HEK293 (cell line): ENCODE data around the gene FOLR1.

Experiments
- ZBTB48 ChIP-seq: fragments of 450-650 bp; formaldehyde crosslinking; IDR thresholded peaks from 2 replicates; pipeline ENCODE4 v1.5.1; 2016; ENCODE audit warnings: missing biosample characterization, missing genetic modification characterization
- ZBTB8A ChIP-seq: fragments of 450-650 bp; formaldehyde crosslinking; IDR thresholded peaks from 2 replicates; pipeline ENCODE4 v1.5.1; 2016; ENCODE audit warnings: missing biosample characterization, missing genetic modification characterization
- ZNF175 ChIP-seq: fragments of 450-650 bp; formaldehyde crosslinking; IDR thresholded peaks from 2 replicates; pipeline ENCODE4 v1.5.1; 2016; ENCODE audit warnings: missing biosample characterization, missing genetic modification characterization
- ZNF24 ChIP-seq: fragments of 450-650 bp; formaldehyde crosslinking; IDR thresholded peaks from 2 replicates; pipeline ENCODE4 v1.5.1; 2016; ENCODE audit warnings: missing biosample characterization, missing genetic modification characterization
- TF ChIP-seq, protein P1 (sequence below): fragments of 450-650 bp; formaldehyde crosslinking; IDR thresholded peaks from 2 replicates; pipeline ENCODE4 v1.5.1; 2016; ENCODE audit warnings: missing biosample characterization, missing genetic modification characterization, borderline replicate concordance
- TF ChIP-seq, protein P2 (sequence below): fragments of 450-650 bp; formaldehyde crosslinking; IDR thresholded peaks from 2 replicates; pipeline ENCODE4 v1.5.1; 2016; ENCODE audit warnings: missing biosample characterization, missing genetic modification characterization
- TF ChIP-seq, protein P3 (sequence below): fragments of 450-650 bp; formaldehyde crosslinking; IDR thresholded peaks from 2 replicates; pipeline ENCODE4 v1.5.1; 2016; ENCODE audit warnings: missing biosample characterization, missing genetic modification characterization

DNA sequence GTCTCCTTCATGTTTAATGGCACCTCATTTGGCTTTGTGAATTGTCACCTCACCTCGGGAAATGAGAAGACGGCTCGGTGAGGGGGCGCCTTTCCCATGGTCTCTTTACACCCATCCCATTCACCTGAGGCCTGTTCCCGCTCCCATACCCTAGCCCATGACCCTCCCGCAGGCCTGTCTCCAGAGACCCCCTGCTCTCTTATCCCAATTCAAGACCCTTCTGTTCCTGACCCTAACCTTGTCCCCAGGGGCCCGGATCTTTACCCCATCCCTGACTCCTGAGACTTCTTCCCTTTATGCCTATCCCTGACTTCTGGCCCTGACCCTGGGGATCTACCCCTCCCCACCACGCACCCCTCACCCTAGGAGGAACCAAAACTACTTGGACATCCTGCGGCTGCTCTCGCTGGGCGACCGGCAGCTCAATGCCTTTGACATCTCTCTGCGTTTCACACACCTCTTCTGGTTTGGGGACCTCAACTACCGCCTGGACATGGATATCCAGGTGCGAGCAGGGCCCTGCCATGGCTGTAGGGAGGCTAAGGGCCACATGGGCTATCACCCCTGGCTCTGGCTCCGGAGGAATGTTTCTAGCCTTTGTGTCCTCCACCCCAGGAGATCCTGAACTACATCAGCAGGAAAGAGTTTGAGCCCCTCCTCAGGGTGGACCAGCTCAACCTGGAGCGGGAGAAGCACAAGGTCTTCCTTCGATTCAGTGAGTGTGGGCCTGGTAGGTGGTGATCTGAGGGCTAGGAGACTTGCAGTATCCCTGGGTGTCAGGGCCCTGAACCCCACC is 40.5 kb downstream of the FOLR1 start:
- TF ChIP-seq ZBTB48 (tag by site-specific recombination) (no peak), ZBTB8A (tag by site-specific recombination) (no peak), ZNF175 (no peak), ZNF24 (no peak)
- TF ChIP-seq, protein P1, sequence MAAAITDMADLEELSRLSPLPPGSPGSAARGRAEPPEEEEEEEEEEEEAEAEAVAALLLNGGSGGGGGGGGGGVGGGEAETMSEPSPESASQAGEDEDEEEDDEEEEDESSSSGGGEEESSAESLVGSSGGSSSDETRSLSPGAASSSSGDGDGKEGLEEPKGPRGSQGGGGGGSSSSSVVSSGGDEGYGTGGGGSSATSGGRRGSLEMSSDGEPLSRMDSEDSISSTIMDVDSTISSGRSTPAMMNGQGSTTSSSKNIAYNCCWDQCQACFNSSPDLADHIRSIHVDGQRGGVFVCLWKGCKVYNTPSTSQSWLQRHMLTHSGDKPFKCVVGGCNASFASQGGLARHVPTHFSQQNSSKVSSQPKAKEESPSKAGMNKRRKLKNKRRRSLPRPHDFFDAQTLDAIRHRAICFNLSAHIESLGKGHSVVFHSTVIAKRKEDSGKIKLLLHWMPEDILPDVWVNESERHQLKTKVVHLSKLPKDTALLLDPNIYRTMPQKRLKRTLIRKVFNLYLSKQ (tag by site-specific recombination), result no peak
- TF ChIP-seq, protein P2, sequence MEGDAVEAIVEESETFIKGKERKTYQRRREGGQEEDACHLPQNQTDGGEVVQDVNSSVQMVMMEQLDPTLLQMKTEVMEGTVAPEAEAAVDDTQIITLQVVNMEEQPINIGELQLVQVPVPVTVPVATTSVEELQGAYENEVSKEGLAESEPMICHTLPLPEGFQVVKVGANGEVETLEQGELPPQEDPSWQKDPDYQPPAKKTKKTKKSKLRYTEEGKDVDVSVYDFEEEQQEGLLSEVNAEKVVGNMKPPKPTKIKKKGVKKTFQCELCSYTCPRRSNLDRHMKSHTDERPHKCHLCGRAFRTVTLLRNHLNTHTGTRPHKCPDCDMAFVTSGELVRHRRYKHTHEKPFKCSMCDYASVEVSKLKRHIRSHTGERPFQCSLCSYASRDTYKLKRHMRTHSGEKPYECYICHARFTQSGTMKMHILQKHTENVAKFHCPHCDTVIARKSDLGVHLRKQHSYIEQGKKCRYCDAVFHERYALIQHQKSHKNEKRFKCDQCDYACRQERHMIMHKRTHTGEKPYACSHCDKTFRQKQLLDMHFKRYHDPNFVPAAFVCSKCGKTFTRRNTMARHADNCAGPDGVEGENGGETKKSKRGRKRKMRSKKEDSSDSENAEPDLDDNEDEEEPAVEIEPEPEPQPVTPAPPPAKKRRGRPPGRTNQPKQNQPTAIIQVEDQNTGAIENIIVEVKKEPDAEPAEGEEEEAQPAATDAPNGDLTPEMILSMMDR (tag by site-specific recombination), result no peak
- TF ChIP-seq, protein P3, sequence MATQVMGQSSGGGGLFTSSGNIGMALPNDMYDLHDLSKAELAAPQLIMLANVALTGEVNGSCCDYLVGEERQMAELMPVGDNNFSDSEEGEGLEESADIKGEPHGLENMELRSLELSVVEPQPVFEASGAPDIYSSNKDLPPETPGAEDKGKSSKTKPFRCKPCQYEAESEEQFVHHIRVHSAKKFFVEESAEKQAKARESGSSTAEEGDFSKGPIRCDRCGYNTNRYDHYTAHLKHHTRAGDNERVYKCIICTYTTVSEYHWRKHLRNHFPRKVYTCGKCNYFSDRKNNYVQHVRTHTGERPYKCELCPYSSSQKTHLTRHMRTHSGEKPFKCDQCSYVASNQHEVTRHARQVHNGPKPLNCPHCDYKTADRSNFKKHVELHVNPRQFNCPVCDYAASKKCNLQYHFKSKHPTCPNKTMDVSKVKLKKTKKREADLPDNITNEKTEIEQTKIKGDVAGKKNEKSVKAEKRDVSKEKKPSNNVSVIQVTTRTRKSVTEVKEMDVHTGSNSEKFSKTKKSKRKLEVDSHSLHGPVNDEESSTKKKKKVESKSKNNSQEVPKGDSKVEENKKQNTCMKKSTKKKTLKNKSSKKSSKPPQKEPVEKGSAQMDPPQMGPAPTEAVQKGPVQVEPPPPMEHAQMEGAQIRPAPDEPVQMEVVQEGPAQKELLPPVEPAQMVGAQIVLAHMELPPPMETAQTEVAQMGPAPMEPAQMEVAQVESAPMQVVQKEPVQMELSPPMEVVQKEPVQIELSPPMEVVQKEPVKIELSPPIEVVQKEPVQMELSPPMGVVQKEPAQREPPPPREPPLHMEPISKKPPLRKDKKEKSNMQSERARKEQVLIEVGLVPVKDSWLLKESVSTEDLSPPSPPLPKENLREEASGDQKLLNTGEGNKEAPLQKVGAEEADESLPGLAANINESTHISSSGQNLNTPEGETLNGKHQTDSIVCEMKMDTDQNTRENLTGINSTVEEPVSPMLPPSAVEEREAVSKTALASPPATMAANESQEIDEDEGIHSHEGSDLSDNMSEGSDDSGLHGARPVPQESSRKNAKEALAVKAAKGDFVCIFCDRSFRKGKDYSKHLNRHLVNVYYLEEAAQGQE, result no peak
